GM18873 (cell line): Measurements from ENCODE around the gene VPS41.

Experiments
- ATAC-seq: cut with Tn5 transposase; IDR thresholded peaks from one replicate; pipeline ENCODE4 v1.9.1; 2021; ENCODE audit warnings: mild to moderate bottlenecking, moderate library complexity, moderate number of reproducible peaks; ENCODE audit not compliant: unreplicated experiment, low FRiP score

VPS41 gene

GRCh38 chr7:38744746-38745145, 164.2 kb downstream of the VPS41 start:
- ATAC-seq: no peak

- no peak for ATAC-seq
Measured at GRCh38 chr7:38743899-38744298, 165.1 kb downstream of the VPS41 start.

- ATAC-seq: no peak
Measured at GRCh38 chr7:38740041-38740440, 168.9 kb downstream of the VPS41 start.

- no peak for ATAC-seq
Measured at GRCh38 chr7:38736138-38736537, 172.9 kb downstream of the VPS41 start.

- no peak for ATAC-seq
Measured at GRCh38 chr7:38731215-38731614, 177.8 kb downstream of the VPS41 start.

GRCh38 chr7:38728145-38728544, 180.8 kb downstream of the VPS41 start:
- no peak for ATAC-seq

- no peak for ATAC-seq
Measured at GRCh38 chr7:38727184-38727940, 181.6 kb downstream of the VPS41 start.

- ATAC-seq: no peak
Measured at GRCh38 chr7:38723327-38723726, 185.7 kb downstream of the VPS41 start.

- ATAC-seq: no peak
Measured at GRCh38 chr7:38716397-38716796, 192.6 kb downstream of the VPS41 start.

GRCh38 chr7:38709123-38709522, 199.9 kb downstream of the VPS41 start:
- ATAC-seq: no peak

- no peak for ATAC-seq
Measured at GRCh38 chr7:38704751-38705150, 204.2 kb downstream of the VPS41 start.

- ATAC-seq: no peak
Measured at GRCh38 chr7:38704041-38704547, 204.9 kb downstream of the VPS41 start.

GRCh38 chr7:38703093-38703492, 205.9 kb downstream of the VPS41 start:
- ATAC-seq: no peak

GRCh38 chr7:38702002-38702535, 206.9 kb downstream of the VPS41 start:
- no peak for ATAC-seq

GRCh38 chr7:38700116-38700515, 208.9 kb downstream of the VPS41 start:
- ATAC-seq: no peak

GRCh38 chr7:38699471-38699870, 209.5 kb downstream of the VPS41 start:
- no peak for ATAC-seq

- ATAC-seq: no peak
Measured at GRCh38 chr7:38694326-38694725, 214.7 kb downstream of the VPS41 start.

- no peak for ATAC-seq
Measured at GRCh38 chr7:38686888-38687287, 222.1 kb downstream of the VPS41 start.

GRCh38 chr7:38685851-38686250, 223.1 kb downstream of the VPS41 start:
- ATAC-seq: no peak

- no peak for ATAC-seq
Measured at GRCh38 chr7:38682606-38683005, 226.4 kb downstream of the VPS41 start.

GRCh38 chr7:38681882-38682281, 227.1 kb downstream of the VPS41 start:
- ATAC-seq: no peak

GRCh38 chr7:38679419-38679818, 229.6 kb downstream of the VPS41 start:
- no peak for ATAC-seq
